ENCODE results near the gene FANCC.
"Not testable (repeated sequence)": the region's sequence is repeated elsewhere in the genome, so short reads cannot be mapped to it uniquely, and the experiment has no call there.

FANCC gene

GRCh38 chr9:95317119-95317892, at the start of gene FANCC:
FANCC (minus strand) TSS chr9:95317709; CDS start chr9:95249291, 68,418 bp downstream.
- DNase-seq, result peak; percentile 80

- no peak for DNase-seq
These were observed 49.3 kb upstream of the FANCC start for GRCh38 chr9:95366731-95367325.

GRCh38 chr9:95365766-95366165, 48.3 kb upstream of the FANCC start:
- DNase-seq, result no peak

GRCh38 chr9:95363051-95363841, 45.7 kb upstream of the FANCC start:
- no peak for DNase-seq

- no peak for DNase-seq
These were observed 43.4 kb upstream of the FANCC start for GRCh38 chr9:95360866-95361265.

- DNase-seq, result no peak
These were observed 39.8 kb upstream of the FANCC start for GRCh38 chr9:95357316-95357715.

- no peak for DNase-seq
These were observed 38.0 kb upstream of the FANCC start for GRCh38 chr9:95355500-95355899.

- no peak for DNase-seq
These were observed 33.5 kb upstream of the FANCC start for GRCh38 chr9:95351051-95351450.

GRCh38 chr9:95350266-95350665, 32.8 kb upstream of the FANCC start:
- DNase-seq, result no peak

- DNase-seq, result no peak
These were observed 31.9 kb upstream of the FANCC start for GRCh38 chr9:95349091-95350038.

GRCh38 chr9:95346021-95346420, 28.5 kb upstream of the FANCC start:
- no peak for DNase-seq

- DNase-seq, result no peak
These were observed 27.3 kb upstream of the FANCC start for GRCh38 chr9:95344735-95345325.

GRCh38 chr9:95343725-95344287, 26.3 kb upstream of the FANCC start:
- DNase-seq, result no peak

- no peak for DNase-seq
These were observed 25.1 kb upstream of the FANCC start for GRCh38 chr9:95342571-95342970.

- no peak for DNase-seq
These were observed 23.9 kb upstream of the FANCC start for GRCh38 chr9:95341293-95341962.

- DNase-seq, result no peak
These were observed 20.7 kb upstream of the FANCC start for GRCh38 chr9:95338243-95338642.

- no peak for DNase-seq
These were observed 18.8 kb upstream of the FANCC start for GRCh38 chr9:95336281-95336680.

- DNase-seq, result no peak
These were observed 15.9 kb upstream of the FANCC start for GRCh38 chr9:95333426-95333825.

- DNase-seq, result no peak
These were observed 15.4 kb upstream of the FANCC start for GRCh38 chr9:95332860-95333259.

- DNase-seq, result no peak
These were observed 13.4 kb upstream of the FANCC start for GRCh38 chr9:95330720-95331404.

GRCh38 chr9:95329061-95329460, 11.6 kb upstream of the FANCC start:
- DNase-seq, result not testable (repeated sequence)
